Liver (tissue), 9 donors: ENCODE measurements around the gene GABBR2. TPM values are rescaled to one million over a fixed set of nuclear protein-coding genes. Genes with fewer than 3 reads are reported as not detected.

Experiments used
- DNase-seq: peaks from one replicate; pipeline ENCODE4 v3.0.0-alpha.2; 2017; ENCODE audit warnings: low spot score
- H3K27ac ChIP-seq, 2 donors: one replicate each; pipeline ENCODE4 v1.7.0; 2013; ENCODE audit warnings: inconsistent platforms in 2 of 2, low read length in 2 of 2, control low read depth in 1 of 2, low read depth in 1 of 2, mild to moderate bottlenecking in 1 of 2
- H3K27me3 ChIP-seq, 4 donors: one replicate each; pipeline versions ENCODE4 v1.6.1 to v1.7.0; 2013; ENCODE audit warnings: low read length in 3 of 4, inconsistent platforms in 1 of 4, mild to moderate bottlenecking in 1 of 4, moderate library complexity in 1 of 4; ENCODE audit not compliant: control insufficient read depth in 4 of 4, insufficient read depth in 4 of 4
- H3K36me3 ChIP-seq, 4 donors: one replicate each; pipeline versions ENCODE4 v1.6.1 to v1.7.0; 2013; ENCODE audit warnings: low read length in 3 of 4, mild to moderate bottlenecking in 3 of 4, low read depth in 1 of 4, moderate library complexity in 1 of 4; ENCODE audit not compliant: control insufficient read depth in 4 of 4, insufficient read depth in 3 of 4
- H3K4me1 ChIP-seq, 4 donors: one replicate each; pipeline versions ENCODE4 v1.6.1 to v1.7.0; 2013; ENCODE audit warnings: low read length in 3 of 4, mild to moderate bottlenecking in 3 of 4, moderate library complexity in 1 of 4; ENCODE audit not compliant: control insufficient read depth in 4 of 4, insufficient read depth in 4 of 4
- H3K4me3 ChIP-seq, 3 donors: one replicate each; pipeline versions ENCODE4 v1.6.1 to v1.7.0; 2013; ENCODE audit warnings: low read length in 3 of 3, control low read depth in 1 of 3, low read depth in 1 of 3, mild to moderate bottlenecking in 1 of 3
- H3K9ac ChIP-seq, 2 donors: one replicate each; pipeline ENCODE4 v1.7.0; 2013; ENCODE audit warnings: low read length in 2 of 2, mild to moderate bottlenecking in 2 of 2, moderate library complexity in 2 of 2, control low read depth in 1 of 2, low read depth in 1 of 2
- H3K9me3 ChIP-seq, 4 donors: one replicate each; pipeline versions ENCODE4 v1.6.1 to v1.7.0; 2013; ENCODE audit warnings: low read length in 3 of 4; ENCODE audit not compliant: control insufficient read depth in 4 of 4
- ATF3 ChIP-seq: IDR thresholded peaks from 2 replicates; pipeline ENCODE4 v1.6.1; 2016; ENCODE audit warnings: antibody characterized with exemption
- CTCF ChIP-seq: fragments of 150-350 bp; IDR thresholded peaks from 2 replicates; pipeline ENCODE4 v1.5.1; 2017; ENCODE audit warnings: improper control_type of control experiment, low read depth, low read length; ENCODE audit not compliant: missing input control
- EGR1 ChIP-seq, 2 donors: IDR thresholded peaks; 2 replicates each; pipeline ENCODE4 v1.6.1; 2016 to 2018; ENCODE audit warnings: antibody characterized with exemption in 2 of 2, low read depth in 2 of 2
- FOXA1 ChIP-seq: IDR thresholded peaks from 2 replicates; pipeline ENCODE4 v1.6.1; 2016; ENCODE audit warnings: antibody characterized with exemption
- FOXA2 ChIP-seq: IDR thresholded peaks from 2 replicates; pipeline ENCODE4 v1.6.1; 2016; ENCODE audit warnings: antibody characterized with exemption
- GABPA ChIP-seq, 2 donors: IDR thresholded peaks in 1 of 2; conservative IDR thresholded peaks in 1 of 2; 2 replicates each; pipeline ENCODE4 v1.6.1; 2016; ENCODE audit warnings: antibody characterized with exemption in 2 of 2, mild to moderate bottlenecking in 1 of 2, moderate library complexity in 1 of 2
- HNF4A ChIP-seq, 2 donors: conservative IDR thresholded peaks; 2 replicates each; pipeline ENCODE4 v1.6.1; 2016; ENCODE audit warnings: antibody characterized with exemption in 2 of 2, mild to moderate bottlenecking in 2 of 2
- HNF4G ChIP-seq: IDR thresholded peaks from 2 replicates; pipeline ENCODE4 v1.6.1; 2016; ENCODE audit warnings: antibody characterized with exemption
- JUND ChIP-seq, 2 donors: IDR thresholded peaks; 2 replicates each; pipeline ENCODE4 v1.6.1; 2016; ENCODE audit warnings: antibody characterized with exemption in 2 of 2
- MAX ChIP-seq: IDR thresholded peaks from 2 replicates; pipeline ENCODE4 v1.6.1; 2016; ENCODE audit warnings: antibody characterized with exemption
- NR2F2 ChIP-seq: IDR thresholded peaks from 2 replicates; pipeline ENCODE4 v1.6.1; 2016; ENCODE audit warnings: antibody characterized with exemption
- RAD21 ChIP-seq, 2 donors: IDR thresholded peaks; 2 replicates each; pipeline ENCODE4 v1.6.1; 2016; ENCODE audit warnings: antibody characterized with exemption in 2 of 2, mild to moderate bottlenecking in 2 of 2
- REST ChIP-seq: IDR thresholded peaks from 2 replicates; pipeline ENCODE4 v1.6.1; 2016; ENCODE audit warnings: antibody characterized with exemption, mild to moderate bottlenecking
- RXRA ChIP-seq, 2 donors: IDR thresholded peaks; 2 replicates each; pipeline ENCODE4 v1.6.1; 2017 to 2018; ENCODE audit warnings: antibody characterized with exemption in 2 of 2, mild to moderate bottlenecking in 1 of 2
- SP1 ChIP-seq: IDR thresholded peaks from 2 replicates; pipeline ENCODE4 v1.6.1; 2018; ENCODE audit warnings: antibody characterized with exemption, mild to moderate bottlenecking
- TAF1 ChIP-seq: conservative IDR thresholded peaks from 2 replicates; pipeline ENCODE4 v1.6.1; 2016; ENCODE audit warnings: antibody characterized with exemption, mild to moderate bottlenecking
- YY1 ChIP-seq: IDR thresholded peaks from 2 replicates; pipeline ENCODE4 v1.6.1; 2016; ENCODE audit warnings: antibody characterized with exemption, mild to moderate bottlenecking
- ZBTB33 ChIP-seq: IDR thresholded peaks from 2 replicates; pipeline ENCODE4 v1.6.1; 2016; ENCODE audit warnings: antibody characterized with exemption
- WGBS: extraction: QIAGEN DNeasy Blood & Tissue Kit; methylation state at CpG from one replicate; pipeline ENCODE4 v1.1.7; 2013; 5-methylcytosine and 5-hydroxymethylcytosine counted together
- polyA plus RNA-seq, 2 donors: library from polyadenylated mRNA; stranded (reverse) in 1 of 2; unstranded in 1 of 2; fragments of 200-250 nt in 1 of 2; fragments of >200 nt in 1 of 2; fragmentation: Nextera tagmentation in 1 of 2; extraction: Ambion mirVana in 1 of 2; gene quantifications; one replicate each; pipeline versions ENCODE4 v1.2.1 to v1.2.3, GENCODE V29; 2013 to 2015
- total RNA-seq, 2 donors: library from RNA; depleted of rRNA; stranded (reverse); fragments of >200 nt; gene quantifications; one replicate each; pipeline ENCODE4 v1.2.3, GENCODE V29; 2014
- donor health status: healthy.
- donor health status: healthy.
- donor health status: healthy.
- donor health status: healthy.
- donor health status: healthy.

Gene GABBR2
- total and polyA plus RNA-seq, 4 donors, result 0.03 to 0.23 (median 0.08) TPM; not detected in 1

GRCh38 chr9:98657897-98658296 lies 50.8 kb downstream of the GABBR2 start:
- H3K4me1 ChIP-seq, result no peaks in the 10 kb centered on the region
- no peaks in the 10 kb centered on the region for H3K27me3 ChIP-seq
- H3K9ac ChIP-seq, result no peak overlapping the region
- no peak for DNase-seq
- H3K9me3 ChIP-seq, result no peaks in the 10 kb centered on the region
- TF ChIP-seq EGR1 (IDR thresholded peaks at IDR 0.05; ENCODE audit: low read depth in 2 of 2), result no peak
- TF ChIP-seq JUND (IDR thresholded peaks at IDR 0.05), result no peak
- no peak for TF ChIP-seq TAF1
- TF ChIP-seq FOXA2, result no peak
- no peak for TF ChIP-seq HNF4A (conservative IDR thresholded peaks at IDR 0.05)
- no peak for TF ChIP-seq HNF4G
- TF ChIP-seq REST, result no peak
- no peak for TF ChIP-seq GABPA (IDR thresholded peaks at IDR 0.05 in 1 of 2, conservative IDR thresholded peaks at IDR 0.05 in 1 of 2)
- TF ChIP-seq RXRA (IDR thresholded peaks at IDR 0.05), result no peak
- TF ChIP-seq ZBTB33, result no peak
- no peak for TF ChIP-seq ATF3
- no peak for TF ChIP-seq FOXA1
- no peak for TF ChIP-seq SP1
- no peak for TF ChIP-seq RAD21 (IDR thresholded peaks at IDR 0.05)
- TF ChIP-seq NR2F2, result no peak
- no peak overlapping the region for H3K4me3 ChIP-seq
- H3K27ac ChIP-seq, result no peak overlapping the region
- WGBS, result 89% methylated on average over 4 of the region's 4 CpGs
- no peaks in the 10 kb centered on the region for H3K36me3 ChIP-seq

- whole genome bisulfite sequencing, result 76% methylated on average over 2 of the region's 2 CpGs
- DNase-seq, result no peak
- H3K27me3 ChIP-seq, result no peaks in the 10 kb centered on the region
- H3K36me3 ChIP-seq, result no peaks in the 10 kb centered on the region
- H3K4me1 ChIP-seq, result no peaks in the 10 kb centered on the region
- H3K9me3 ChIP-seq, result no peaks in the 10 kb centered on the region
- no peak overlapping the region for H3K4me3 ChIP-seq
- no peak overlapping the region for H3K9ac ChIP-seq
- H3K27ac ChIP-seq, result no peak overlapping the region
- TF ChIP-seq RXRA (IDR thresholded peaks at IDR 0.05) (no peak), ZBTB33 (no peak), HNF4G (no peak), RAD21 (IDR thresholded peaks at IDR 0.05) (no peak), NR2F2 (no peak), YY1 (no peak), FOXA2 (no peak), GABPA (IDR thresholded peaks at IDR 0.05 in 1 of 2, conservative IDR thresholded peaks at IDR 0.05 in 1 of 2) (no peak), REST (no peak), HNF4A (conservative IDR thresholded peaks at IDR 0.05) (no peak), FOXA1 (no peak), TAF1 (no peak), CTCF (no peak), EGR1 (IDR thresholded peaks at IDR 0.05; ENCODE audit: low read depth in 2 of 2) (no peak), SP1 (no peak), MAX (no peak), JUND (IDR thresholded peaks at IDR 0.05) (no peak)
Observed at GRCh38 chr9:98656511-98656910, 52.2 kb downstream of the GABBR2 start.
